K562 (cell line): Measurements from ENCODE around the gene PRSS12. TPM values are rescaled to one million over a fixed set of nuclear protein-coding genes. Genes with fewer than 3 reads are reported as not detected.
"Not testable (repeated sequence)": the region's sequence is repeated elsewhere in the genome, so short reads cannot be mapped to it uniquely, and the experiment has no call there.

Source experiments
- ATAC-seq: fragments of 200-7000 bp; cut with Tn5 transposase; 3 replicates; pipeline ENCODE4 v1.9.1; 2020; ENCODE audit warnings: moderate library complexity
- BruUV-seq: library from RNA; stranded (reverse); fragments of 400-500 nt; replicated peaks from 2 replicates; lab custom pipeline; 2021; lab: Mats Ljungman, UMichigan
- CTCF ChIA-PET: fragments of 300-600 bp; formaldehyde crosslinking; extraction: SDS; loops from one replicate; lab custom pipeline; 2021; ENCODE audit warnings: low intra/inter-chr PET ratio; lab: Yijun Ruan, JAX
- POLR2A ChIA-PET: fragments of 300-600, 350-650 bp; sonication (Branson Sonifier 250); formaldehyde crosslinking; extraction: SDS; loops from one replicate; lab custom pipeline; 2021; ENCODE audit warnings: antibody characterized with exemption, inconsistent platforms; lab: Yijun Ruan, JAX
- DNase-seq, 4 experiments: peaks; one replicate each; pipeline versions ENCODE4 v3.0.0 to v3.0.0-alpha.2; 2011 to 2018; ENCODE audit warnings: low spot score in 3 of 4, mixed read lengths in 3 of 4; ENCODE audit errors: extremely low read depth in 1 of 4
- FAIRE-seq: peaks from 2 replicates; lab custom pipeline; 2011; peaks lifted over from hg19 to GRCh38; lab: Jason Lieb, UNC
- H2AFZ ChIP-seq: 2 replicates; pipeline ENCODE4 v1.6.0; 2011; ENCODE audit warnings: low read depth, low read length, control low read depth, inconsistent platforms
- H3K27ac ChIP-seq: fragments of 200-600 bp; 3 replicates; pipeline ENCODE4 v1.8.0; 2011; ENCODE audit warnings: low read depth, mild to moderate bottlenecking, control low read depth, inconsistent platforms, low read length, moderate library complexity, mixed read lengths; ENCODE audit errors: extremely low read depth
- H3K27me3 ChIP-seq, 2 experiments: fragments of 300-600 bp in 1 of 2; 2 replicates in 1 of 2; 3 replicates in 1 of 2; pipeline versions ENCODE4 v1.6.0 to v1.8.0; 2011; ENCODE audit warnings: inconsistent platforms in 2 of 2, low read length in 2 of 2, mild to moderate bottlenecking in 1 of 2, mixed read lengths in 1 of 2, moderate library complexity in 1 of 2; ENCODE audit not compliant: control insufficient read depth in 2 of 2, insufficient read depth in 2 of 2
- H3K36me3 ChIP-seq: fragments of 300-600 bp; 3 replicates; pipeline ENCODE4 v1.8.0; 2011; ENCODE audit warnings: mild to moderate bottlenecking, low read length, inconsistent platforms; ENCODE audit not compliant: control insufficient read depth, insufficient read depth
- H3K4me1 ChIP-seq, 2 experiments: fragments of 200-600 bp in 1 of 2; replicated peaks in 1 of 2; 2 replicates in 1 of 2; 3 replicates in 1 of 2; pipeline versions ENCODE4 v1.5.1 to v1.8.0; 2011; ENCODE audit warnings: inconsistent platforms in 2 of 2, low read length in 2 of 2, mild to moderate bottlenecking in 1 of 2, mixed read lengths in 1 of 2, moderate library complexity in 1 of 2; ENCODE audit not compliant: control insufficient read depth in 2 of 2, insufficient read depth in 2 of 2
- H3K4me2 ChIP-seq: 2 replicates; pipeline ENCODE4 v1.6.1; 2011; ENCODE audit warnings: low read length, control low read depth, inconsistent platforms, mixed read lengths; ENCODE audit not compliant: insufficient read depth
- H3K4me3 ChIP-seq: fragments of 200-600 bp; sonication (generic), shearing (Covaris generic); 2 replicates; pipeline ENCODE4 v1.5.1; 2016; ENCODE audit warnings: control low read depth, inconsistent platforms
- H3K79me2 ChIP-seq: fragments of 200-600 bp; 3 replicates; pipeline ENCODE4 v1.8.0; 2011; ENCODE audit warnings: low read length, inconsistent platforms; ENCODE audit not compliant: control insufficient read depth, insufficient read depth
- H3K9ac ChIP-seq, 2 experiments: 2 replicates each; pipeline versions ENCODE4 v1.6.0 to v1.6.1; 2011; ENCODE audit warnings: low read depth in 2 of 2, low read length in 2 of 2, control low read depth in 1 of 2, inconsistent platforms in 1 of 2, mild to moderate bottlenecking in 1 of 2, mixed read lengths in 1 of 2; ENCODE audit not compliant: insufficient read depth in 1 of 2
- H3K9me1 ChIP-seq: one replicate; pipeline ENCODE4 v1.6.0; 2011; ENCODE audit warnings: inconsistent platforms, mild to moderate bottlenecking, low read length, moderate library complexity; ENCODE audit not compliant: control insufficient read depth, insufficient read depth
- H3K9me3 ChIP-seq: replicated peaks from 2 replicates; pipeline ENCODE4 v1.5.1; 2011; ENCODE audit warnings: low read depth, low read length, inconsistent platforms; ENCODE audit not compliant: control insufficient read depth, insufficient read depth
- H4K20me1 ChIP-seq: replicated peaks from 2 replicates; pipeline ENCODE4 v1.6.1; 2011; ENCODE audit warnings: low read length, inconsistent platforms, mixed read lengths; ENCODE audit not compliant: control insufficient read depth, insufficient read depth
- CBX3 ChIP-seq, 2 experiments: IDR thresholded peaks; 1 replicate in 1 of 2; 2 replicates in 1 of 2; pipeline ENCODE4 v1.6.1; 2012; ENCODE audit warnings: inconsistent platforms in 2 of 2, low read length in 2 of 2, borderline replicate concordance in 1 of 2, control low read depth in 1 of 2
- CHD2 ChIP-seq: IDR thresholded peaks from 2 replicates; pipeline ENCODE4 v1.6.1; 2011; ENCODE audit warnings: low read depth, low read length
- GTF2F1 ChIP-seq: IDR thresholded peaks from 2 replicates; pipeline ENCODE4 v1.6.1; 2011; ENCODE audit warnings: low read depth, low read length, improper control_type of control experiment
- SMAD1 ChIP-seq: fragments of 150-350 bp; IDR thresholded peaks from 2 replicates; pipeline ENCODE4 v1.6.1; 2014; ENCODE audit warnings: low read length, low read depth; ENCODE audit not compliant: partially characterized antibody
- SMARCA4 ChIP-seq: fragments of 450-650 bp; IDR thresholded peaks from 2 replicates; pipeline ENCODE4 v1.6.1; 2016
- ZHX1 ChIP-seq: fragments of 150-350 bp; conservative IDR thresholded peaks from 2 replicates; pipeline ENCODE4 v1.6.1; 2014; ENCODE audit warnings: low read length
- WGBS: fragments of 100-300 bp; shearing (Covaris generic); methylation state at CpG from one replicate; pipeline ENCODE4 v1.1.6; 2016; ENCODE audit warnings: low coverage, mixed read lengths; ENCODE audit not compliant: insufficient coverage; ENCODE audit errors: missing lambda C conversion rate; 5-methylcytosine and 5-hydroxymethylcytosine counted together
- in situ Hi-C: fragments of 300-500 bp; cut with MboI; formaldehyde crosslinking; loops from 4 replicates; pipeline ENCODE4 v1.15.0; 2018; ENCODE audit warnings: inconsistent platforms, mixed read lengths
- intact Hi-C: fragments of 100-400 bp; cut with micrococcal nuclease; formaldehyde crosslinking; loops from 2 replicates; pipeline ENCODE4 v1.14.2; 2022
- polyA plus RNA-seq, 8 experiments: library from polyadenylated mRNA; depleted of rRNA in 4 of 8; stranded (reverse) in 5 of 8; unstranded in 3 of 8; fragments of >200 nt; fragmentation: Nextera tagmentation in 2 of 8; fragmentation: Illumina TruSeq in 1 of 8; extraction: Ambion mirVana in 2 of 8; extraction: Trizol in 1 of 8; gene quantifications; 2 replicates each; pipeline versions ENCODE4 v1.2.1 to v1.2.3, GENCODE V29; 2011 to 2014; ENCODE audit warnings: inconsistent platforms in 1 of 8, missing spikeins in 1 of 8
- total RNA-seq, 7 experiments: library from RNA; depleted of rRNA in 6 of 7; stranded (reverse); fragments of >200 nt in 6 of 7; fragmentation: Illumina TruSeq in 2 of 7; extraction: Trizol in 2 of 7; gene quantifications; 2 replicates each; pipeline versions ENCODE4 v1.2.1 to v1.2.3, GENCODE V29; 2011 to 2021; ENCODE audit warnings: low replicate concordance in 1 of 7

The PRSS12 gene
- total and polyA plus RNA-seq, 9 of the 15 experiments (the other 6 are each of a cell fraction or from before 2014, with no cell fraction given): 0.06 to 0.11 (median 0.09) TPM; not detected in 6

GRCh38 chr4:118308306-118309030, 44.3 kb downstream of the PRSS12 start (continued):
- TF ChIP-seq ZHX1 (no peak), SMAD1 (no peak), CBX3 (IDR thresholded peaks at IDR 0.05; ENCODE audit: borderline replicate concordance in 1 of 2, low read length in 2 of 2) (no peak)

- H3K27me3 ChIP-seq: no peaks in the 10 kb centered on the region
- TF ChIP-seq SMARCA4: no peak
- no peak for TF ChIP-seq CHD2
- no peak for TF ChIP-seq GTF2F1
- TF ChIP-seq, all 486 proteins: peak for 0
- WGBS: 4% methylated on average over 2 of the region's 2 CpGs
- Histone ChIP-seq H3K9me3 (no peaks in the 10 kb centered on the region), H3K9ac (no peak overlapping the region), H3K4me1 (no peaks in the 10 kb centered on the region), H2AFZ (no peak overlapping the region), H3K27ac (no peak overlapping the region), H3K9me1 (no peaks in the 10 kb centered on the region), H3K79me2 (no peaks in the 10 kb centered on the region), H4K20me1 (no peaks in the 10 kb centered on the region), H3K4me3 (no peak overlapping the region), H3K36me3 (no peaks in the 10 kb centered on the region), H3K4me2 (no peak overlapping the region)
- DNase-seq (no peak), ATAC-seq (no peak), FAIRE-seq (no peak)
- ChIA-PET POLR2A (no interaction called here), CTCF (no interaction called here)
- intact Hi-C loops (no loop called here), in situ Hi-C loops (no loop called here)
- BruUV-seq: no TSS peak
These were observed 45.2 kb downstream of the PRSS12 start for GRCh38 chr4:118307643-118308042.

GRCh38 chr4:118299619-118300018, 53.2 kb downstream of the PRSS12 start:
- H3K4me3 ChIP-seq, H3K27ac ChIP-seq, H3K9me3 ChIP-seq, FAIRE-seq, H3K79me2 ChIP-seq, H2AFZ ChIP-seq, ATAC-seq, H3K36me3 ChIP-seq, H3K4me2 ChIP-seq, H3K9me1 ChIP-seq, intact Hi-C loops, POLR2A ChIA-PET, BruUV-seq, H4K20me1 ChIP-seq, H3K4me1 ChIP-seq, DNase-seq, H3K9ac ChIP-seq, CTCF ChIA-PET, H3K27me3 ChIP-seq: not testable (repeated sequence)
- 46% methylated on average over 6 of the region's 6 CpGs for WGBS
- in situ Hi-C loops: loop anchor here (25.0 kb wide), 1 partner anchor 388 kb away; the partner anchor contains the start of gene METTL14
